ENCODE results near the gene TMEM132E. TPM values are rescaled to one million over a fixed set of nuclear protein-coding genes. Genes with fewer than 3 reads are reported as not detected.

TMEM132E gene
- total RNA-seq, 2 donors from 2014 or later: 0.56 to 1.9 TPM

- H3K4me1 ChIP-seq (ENCODE audit: control insufficient read depth in 1 of 2, low read depth in 2 of 2): no peaks in the 10 kb centered on the region
- no peak for TF ChIP-seq CTCF (IDR thresholded peaks at IDR 0.05)
- no peaks in the 10 kb centered on the region for H3K36me3 ChIP-seq
- no peak for ATAC-seq (ENCODE audit: insufficient number of reproducible peaks, low FRiP score, low read depth)
- no peak for DNase-seq (ENCODE audit: low spot score)
- H3K9me3 ChIP-seq: no peaks in the 10 kb centered on the region
- H3K27me3 ChIP-seq (replicated peaks; ENCODE audit: insufficient read depth): no peaks in the 10 kb centered on the region
- no peak overlapping the region for H3K4me3 ChIP-seq
- H3K27ac ChIP-seq: no peak overlapping the region
These were observed 44.7 kb downstream of the TMEM132E start for GRCh38 chr17:34623856-34624766.

- no peak overlapping the region for H3K4me3 ChIP-seq
- no peak overlapping the region for H3K27ac ChIP-seq
- H3K9me3 ChIP-seq: no peaks in the 10 kb centered on the region
- no peak for TF ChIP-seq CTCF (IDR thresholded peaks at IDR 0.05)
- H3K36me3 ChIP-seq: no peaks in the 10 kb centered on the region
- no peak for ATAC-seq (ENCODE audit: insufficient number of reproducible peaks, low FRiP score, low read depth)
- no peaks in the 10 kb centered on the region for H3K27me3 ChIP-seq (replicated peaks; ENCODE audit: insufficient read depth)
- no peak for DNase-seq (ENCODE audit: low spot score)
- H3K4me1 ChIP-seq (ENCODE audit: control insufficient read depth in 1 of 2, low read depth in 2 of 2): no peaks in the 10 kb centered on the region
These were observed 45.5 kb downstream of the TMEM132E start for GRCh38 chr17:34624767-34625383.

- Histone ChIP-seq H3K27me3 (replicated peaks; ENCODE audit: insufficient read depth) (no peaks in the 10 kb centered on the region), H3K27ac (no peak overlapping the region), H3K4me1 (ENCODE audit: control insufficient read depth in 1 of 2, low read depth in 2 of 2) (no peaks in the 10 kb centered on the region), H3K9me3 (no peaks in the 10 kb centered on the region), H3K36me3 (no peaks in the 10 kb centered on the region), H3K4me3 (no peak overlapping the region)
- ATAC-seq (ENCODE audit: insufficient number of reproducible peaks, low FRiP score, low read depth): no peak
- no peak for TF ChIP-seq CTCF (IDR thresholded peaks at IDR 0.05)
- DNase-seq (ENCODE audit: low spot score): no peak
These were observed 46.8 kb downstream of the TMEM132E start for GRCh38 chr17:34626121-34626681.

- ATAC-seq (ENCODE audit: insufficient number of reproducible peaks, low FRiP score, low read depth) (no peak), DNase-seq (ENCODE audit: low spot score) (no peak)
- no peaks in the 10 kb centered on the region for H3K36me3 ChIP-seq
- no peak overlapping the region for H3K27ac ChIP-seq
- TF ChIP-seq CTCF (IDR thresholded peaks at IDR 0.05): no peak
- no peaks in the 10 kb centered on the region for H3K9me3 ChIP-seq
- no peaks in the 10 kb centered on the region for H3K27me3 ChIP-seq (replicated peaks; ENCODE audit: insufficient read depth)
- no peaks in the 10 kb centered on the region for H3K4me1 ChIP-seq (ENCODE audit: control insufficient read depth in 1 of 2, low read depth in 2 of 2)
- no peak overlapping the region for H3K4me3 ChIP-seq
These were observed 49.5 kb downstream of the TMEM132E start for GRCh38 chr17:34628879-34629278.

GRCh38 chr17:34633351-34633750, 54.0 kb downstream of the TMEM132E start:
- ATAC-seq (ENCODE audit: insufficient number of reproducible peaks, low FRiP score, low read depth): no peak
- no peaks in the 10 kb centered on the region for H3K27me3 ChIP-seq (replicated peaks; ENCODE audit: insufficient read depth)

More at GRCh38 chr17:34633351-34633750, 54.0 kb downstream of the TMEM132E start:
- Histone ChIP-seq H3K9me3 (no peaks in the 10 kb centered on the region), H3K4me1 (ENCODE audit: control insufficient read depth in 1 of 2, low read depth in 2 of 2) (no peaks in the 10 kb centered on the region), H3K36me3 (no peaks in the 10 kb centered on the region), H3K4me3 (no peak overlapping the region), H3K27ac (no peak overlapping the region)
- DNase-seq (ENCODE audit: low spot score): no peak
- no peak for TF ChIP-seq CTCF (IDR thresholded peaks at IDR 0.05)
